Body of pancreas (tissue), 4 donors: Measurements from ENCODE around the gene KCNE3.

ENCODE experiments used
- POLR2A ChIP-seq, 3 donors: fragments of 450-650 bp; IDR thresholded peaks; one replicate each; pipeline ENCODE4 v1.6.1; 2016; ENCODE audit warnings: antibody characterized with exemption in 3 of 3, mild to moderate bottlenecking in 2 of 3
- TF ChIP-seq, protein P1 (sequence below), 7 experiments: fragments of 450-650 bp in 4 of 7; fragments of 200-600 bp in 3 of 7; sonication (generic) in 3 of 7; IDR thresholded peaks; one replicate each; pipeline ENCODE4 v1.5.1; 2016 to 2019; ENCODE audit warnings: antibody characterized with exemption in 7 of 7

DNA sequence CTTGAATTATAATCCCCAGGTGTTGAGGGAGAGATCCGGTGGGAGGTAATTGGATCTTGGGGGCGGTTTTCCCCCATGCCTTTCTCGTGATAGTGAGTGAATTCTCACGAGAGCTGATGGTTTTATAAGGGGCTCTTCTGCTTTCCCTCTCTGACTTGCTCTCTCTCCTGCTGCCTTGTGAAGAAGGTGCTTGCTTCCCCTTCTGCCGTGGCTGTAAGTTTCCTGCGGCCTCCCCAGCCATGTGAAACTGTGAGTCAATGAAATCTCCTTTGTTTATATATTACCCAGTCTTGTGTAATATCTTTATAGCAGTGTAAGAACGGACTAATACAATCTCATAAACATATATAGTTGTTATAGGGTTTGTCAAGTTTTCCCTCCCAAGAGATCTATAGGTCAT lies 32.8 kb downstream of the KCNE3 start:
- no peak for TF ChIP-seq POLR2A (IDR thresholded peaks at IDR 0.05)
- TF ChIP-seq, protein P1, sequence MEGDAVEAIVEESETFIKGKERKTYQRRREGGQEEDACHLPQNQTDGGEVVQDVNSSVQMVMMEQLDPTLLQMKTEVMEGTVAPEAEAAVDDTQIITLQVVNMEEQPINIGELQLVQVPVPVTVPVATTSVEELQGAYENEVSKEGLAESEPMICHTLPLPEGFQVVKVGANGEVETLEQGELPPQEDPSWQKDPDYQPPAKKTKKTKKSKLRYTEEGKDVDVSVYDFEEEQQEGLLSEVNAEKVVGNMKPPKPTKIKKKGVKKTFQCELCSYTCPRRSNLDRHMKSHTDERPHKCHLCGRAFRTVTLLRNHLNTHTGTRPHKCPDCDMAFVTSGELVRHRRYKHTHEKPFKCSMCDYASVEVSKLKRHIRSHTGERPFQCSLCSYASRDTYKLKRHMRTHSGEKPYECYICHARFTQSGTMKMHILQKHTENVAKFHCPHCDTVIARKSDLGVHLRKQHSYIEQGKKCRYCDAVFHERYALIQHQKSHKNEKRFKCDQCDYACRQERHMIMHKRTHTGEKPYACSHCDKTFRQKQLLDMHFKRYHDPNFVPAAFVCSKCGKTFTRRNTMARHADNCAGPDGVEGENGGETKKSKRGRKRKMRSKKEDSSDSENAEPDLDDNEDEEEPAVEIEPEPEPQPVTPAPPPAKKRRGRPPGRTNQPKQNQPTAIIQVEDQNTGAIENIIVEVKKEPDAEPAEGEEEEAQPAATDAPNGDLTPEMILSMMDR (IDR thresholded peaks at IDR 0.05): no peak
